HCT116 (cell line): ENCODE data around the gene EVC. TPM values are rescaled to one million over a fixed set of nuclear protein-coding genes. Genes with fewer than 3 reads are reported as not detected.

Experiments
- ATAC-seq: fragments of 200-7000 bp; cut with Tn5 transposase; 2 replicates; pipeline ENCODE4 v1.9.1; 2020; ENCODE audit warnings: mild to moderate bottlenecking, moderate library complexity
- BruUV-seq: library from RNA; stranded (reverse); fragments of 400-500 nt; replicated peaks from 2 replicates; lab custom pipeline; 2021; lab: Mats Ljungman, UMichigan
- CTCF ChIA-PET: fragments of 300-600 bp; sonication (Branson Sonifier 250); formaldehyde crosslinking; loops from one replicate; lab custom pipeline; 2021; ENCODE audit warnings: antibody characterized with exemption; lab: Charles Lee
- POLR2A ChIA-PET: fragments of 300-600, 350-600 bp; sonication (Branson Sonifier 250); formaldehyde crosslinking; loops from one replicate; lab custom pipeline; 2021; ENCODE audit warnings: antibody characterized with exemption; lab: Charles Lee
- RAD21 ChIA-PET, 2 experiments: fragments of 300-600 bp; sonication (Branson Sonifier 250); formaldehyde crosslinking; loops; one replicate each; lab custom pipeline; 2023; ENCODE audit warnings: low total read pairs in 2 of 2; ENCODE audit not compliant: uncharacterized antibody in 2 of 2, unreplicated experiment in 2 of 2, low non-redundant PET in 1 of 2; lab: Charles Lee
- DNase-seq: peaks from one replicate; pipeline ENCODE4 v3.0.0-alpha.2; 2010; ENCODE audit warnings: low read depth, low spot score
- H2AFZ ChIP-seq: fragments of 200-600 bp; shearing (Covaris generic), sonication (generic); 2 replicates; pipeline ENCODE4 v1.6.1; 2017; ENCODE audit warnings: low read depth, mixed run types, mixed read lengths, antibody characterized with exemption, low read length; ENCODE audit not compliant: poor library complexity, severe bottlenecking
- H3K27ac ChIP-seq: 2 replicates; pipeline ENCODE4 v1.5.1; 2012; ENCODE audit warnings: low read depth, low read length
- H3K27me3 ChIP-seq: fragments of 200-600 bp; sonication (generic); 2 replicates; pipeline ENCODE4 v1.6.1; 2016; ENCODE audit warnings: mixed run types, low read length, mixed read lengths; ENCODE audit not compliant: insufficient read depth
- H3K36me3 ChIP-seq, 2 experiments: fragments of 200-500 bp in 1 of 2; fragments of 200-600 bp in 1 of 2; sonication (Bioruptor generic) in 1 of 2; sonication (generic) in 1 of 2; 2 replicates each; pipeline versions ENCODE4 v1.5.1 to v1.6.1; 2014 to 2016; ENCODE audit warnings: low read length in 2 of 2, inconsistent platforms in 1 of 2, mixed read lengths in 1 of 2, mixed run types in 1 of 2; ENCODE audit not compliant: insufficient read depth in 2 of 2, control insufficient read depth in 1 of 2
- H3K4me1 ChIP-seq, 2 experiments: fragments of 200-600 bp in 1 of 2; sonication (generic) in 1 of 2; 2 replicates each; pipeline versions ENCODE4 v1.5.1 to v1.6.1; 2012 to 2017; ENCODE audit warnings: low read length in 2 of 2, inconsistent platforms in 1 of 2, mild to moderate bottlenecking in 1 of 2, mixed read lengths in 1 of 2, mixed run types in 1 of 2, moderate library complexity in 1 of 2; ENCODE audit not compliant: insufficient read depth in 2 of 2, control insufficient read depth in 1 of 2
- H3K4me2 ChIP-seq: fragments of 200-600 bp; sonication (generic); 2 replicates; pipeline ENCODE4 v1.6.1; 2017; ENCODE audit warnings: mixed run types, low read length, mixed read lengths
- H3K4me3 ChIP-seq, 2 experiments: fragments of 200-600 bp in 1 of 2; sonication (generic) in 1 of 2; replicated peaks in 1 of 2; 2 replicates each; pipeline ENCODE4 v1.5.1; 2011 to 2016; ENCODE audit warnings: low read length in 2 of 2, control low read depth in 1 of 2, low read depth in 1 of 2, mild to moderate bottlenecking in 1 of 2, mixed read lengths in 1 of 2, mixed run types in 1 of 2
- H3K79me2 ChIP-seq: fragments of 200-600 bp; sonication (generic); 2 replicates; pipeline ENCODE4 v1.6.1; 2017; ENCODE audit warnings: mild to moderate bottlenecking, mixed run types, low read length, moderate library complexity, mixed read lengths; ENCODE audit not compliant: insufficient read depth
- H3K9ac ChIP-seq: fragments of 200-600 bp; sonication (generic); 2 replicates; pipeline ENCODE4 v1.6.1; 2016; ENCODE audit warnings: low read length, mixed read lengths
- H3K9me2 ChIP-seq: fragments of 200-600 bp; sonication (generic), shearing (Covaris generic); 2 replicates; pipeline ENCODE4 v1.6.1; 2017; ENCODE audit warnings: mixed run types, mild to moderate bottlenecking, moderate library complexity; ENCODE audit not compliant: insufficient read depth
- H3K9me3 ChIP-seq, 2 experiments: fragments of 200-500 bp in 1 of 2; fragments of 200-600 bp in 1 of 2; sonication (Bioruptor generic) in 1 of 2; sonication (generic) in 1 of 2; 2 replicates each; pipeline ENCODE4 v1.6.1; 2014 to 2017; ENCODE audit warnings: low read length in 2 of 2, mixed read lengths in 2 of 2, inconsistent platforms in 1 of 2, low read depth in 1 of 2, mild to moderate bottlenecking in 1 of 2, mixed run types in 1 of 2, moderate library complexity in 1 of 2; ENCODE audit not compliant: control insufficient read depth in 1 of 2, insufficient read depth in 1 of 2
- H4K20me1 ChIP-seq: fragments of 200-600 bp; sonication (generic), shearing (Covaris generic); 2 replicates; pipeline ENCODE4 v1.6.1; 2017; ENCODE audit warnings: mixed run types, mild to moderate bottlenecking, moderate library complexity; ENCODE audit not compliant: insufficient read depth
- CBX3 ChIP-seq: IDR thresholded peaks from 2 replicates; pipeline ENCODE4 v1.6.1; 2012; ENCODE audit warnings: low read depth
- EGR1 ChIP-seq: IDR thresholded peaks from 2 replicates; pipeline ENCODE4 v1.6.1; 2012; ENCODE audit warnings: low read depth
- EZH2 ChIP-seq: fragments of 200-600 bp; sonication (generic); IDR thresholded peaks from 2 replicates; pipeline ENCODE4 v1.6.1; 2017; ENCODE audit warnings: antibody characterized with exemption, mixed run types
- EZH2phosphoT487 ChIP-seq: fragments of 200-600 bp; IDR thresholded peaks from 2 replicates; pipeline ENCODE4 v1.6.1; 2018; ENCODE audit warnings: antibody characterized with exemption, borderline replicate concordance
- JUND ChIP-seq: IDR thresholded peaks from 2 replicates; pipeline ENCODE4 v1.6.1; 2012
- POLR2A ChIP-seq: IDR thresholded peaks from 2 replicates; pipeline ENCODE4 v1.7.0; 2011; ENCODE audit warnings: borderline replicate concordance; ENCODE audit not compliant: insufficient read depth, insufficient read length; ENCODE audit errors: extremely low read depth
- POLR2AphosphoS5 ChIP-seq: IDR thresholded peaks from 2 replicates; pipeline ENCODE4 v1.6.1; 2011; ENCODE audit warnings: mild to moderate bottlenecking, low read depth, low read length, moderate library complexity
- RAD21 ChIP-seq: IDR thresholded peaks from 2 replicates; pipeline ENCODE4 v1.6.1; 2012; ENCODE audit warnings: low read depth, mild to moderate bottlenecking
- SIN3A ChIP-seq: IDR thresholded peaks from 2 replicates; pipeline ENCODE4 v1.6.1; 2012; ENCODE audit warnings: low read depth
- SRF ChIP-seq: IDR thresholded peaks from 2 replicates; pipeline ENCODE4 v1.6.1; 2012; ENCODE audit warnings: low read depth
- TCF7L2 ChIP-seq: IDR thresholded peaks from 2 replicates; pipeline ENCODE4 v1.7.0; 2011; ENCODE audit warnings: borderline replicate concordance, inconsistent platforms; ENCODE audit not compliant: insufficient read depth, insufficient read length; ENCODE audit errors: extremely low read depth
- ZFX ChIP-seq: fragments of 450-650 bp; IDR thresholded peaks from 2 replicates; pipeline ENCODE4 v1.6.1; 2017
- intact Hi-C: fragments of 100-400 bp; cut with micrococcal nuclease; formaldehyde crosslinking; loops from 2 replicates; pipeline ENCODE4 v1.10.0; 2022
- total RNA-seq: library from RNA; stranded (reverse); gene quantifications from one replicate; pipeline ENCODE4 v1.2.1, GENCODE V29; 2021; ENCODE audit not compliant: unreplicated experiment
- TF ChIP-seq, protein P1 (sequence below): IDR thresholded peaks from 2 replicates; pipeline ENCODE4 v1.6.1; 2012; ENCODE audit warnings: low read depth
- TF ChIP-seq, protein P2 (sequence below), 3 experiments: fragments of 200-600 bp in 1 of 3; sonication (generic) in 1 of 3; IDR thresholded peaks in 2 of 3; conservative IDR thresholded peaks in 1 of 3; 2 replicates each; pipeline ENCODE4 v1.5.1; 2012 to 2017; ENCODE audit warnings: low read depth in 2 of 3, low read length in 2 of 3, antibody characterized with exemption in 1 of 3, borderline replicate concordance in 1 of 3, control low read depth in 1 of 3, mild to moderate bottlenecking in 1 of 3, mixed read lengths in 1 of 3, mixed run types in 1 of 3, moderate library complexity in 1 of 3; ENCODE audit not compliant: insufficient read depth in 1 of 3

The EVC gene
- total RNA-seq, 1 experiment from 2014 or later = 0.15 TPM

DNA sequence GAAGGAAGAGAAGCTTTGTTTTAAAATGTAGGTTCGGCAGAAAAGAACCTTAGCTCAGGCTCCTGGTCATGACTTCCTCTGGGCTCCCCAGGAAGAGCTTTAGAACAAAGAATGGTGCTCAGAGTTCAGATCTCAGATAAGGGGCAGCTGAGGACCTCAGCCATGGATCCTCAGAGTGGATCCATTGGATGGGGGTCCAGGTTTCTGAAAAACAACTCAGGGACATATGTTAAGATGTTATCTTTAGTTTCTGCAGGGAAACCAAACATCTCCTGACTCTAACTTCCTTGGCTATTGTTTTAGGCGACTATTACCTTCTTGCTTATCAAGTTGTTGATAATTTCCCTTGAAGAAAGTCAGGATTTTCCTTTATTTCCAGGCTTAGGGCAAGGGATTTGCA is 5.4 kb downstream of the EVC start:
- H3K9ac ChIP-seq = no peak overlapping the region
- intact Hi-C loops = no loop called here
- CTCF ChIA-PET = no interaction called here

DNA sequence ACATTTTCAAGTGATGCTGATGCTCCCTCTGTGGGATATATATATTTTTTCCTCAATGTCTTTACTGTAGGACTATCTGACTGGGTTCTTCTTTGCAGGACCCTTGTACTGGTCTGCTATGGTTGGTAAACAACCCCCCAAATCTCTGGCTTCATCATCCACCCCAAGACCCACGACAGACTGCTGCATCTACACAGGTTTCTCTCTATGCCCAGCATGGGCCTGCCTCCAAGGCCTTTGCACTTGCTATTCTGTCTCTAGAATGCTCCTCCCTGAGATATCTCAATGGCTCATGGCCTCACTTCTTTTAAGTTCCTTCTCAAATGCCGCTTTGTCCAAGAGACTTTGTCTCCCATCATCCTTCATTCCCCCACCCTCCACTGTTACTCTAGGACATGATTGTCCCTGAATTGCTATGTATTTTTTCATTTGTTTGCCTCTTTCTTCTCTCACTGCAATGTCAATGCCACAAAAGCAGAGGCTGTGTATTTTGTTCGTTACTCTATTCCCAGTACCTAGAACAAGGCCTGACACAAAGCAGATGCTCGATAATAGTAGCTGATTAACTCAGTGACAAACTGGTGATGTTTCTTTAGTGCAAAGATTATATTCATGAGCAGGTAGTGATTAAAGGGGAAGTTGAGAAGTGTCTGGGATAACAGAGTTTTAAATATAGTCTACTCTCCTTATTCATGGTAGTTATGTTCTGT is 6.6 kb downstream of the EVC start:
- intact Hi-C loops = no loop called here
- Histone ChIP-seq H3K4me1 (no peaks in the 10 kb centered on the region), H3K9me2 (no peaks in the 10 kb centered on the region), H4K20me1 (no peaks in the 10 kb centered on the region), H3K27me3 (peaks cover 43% of the 10 kb centered on the region), H3K4me2 (no peak overlapping the region), H3K79me2 (no peaks in the 10 kb centered on the region), H2AFZ (no peak overlapping the region), H3K27ac (no peak overlapping the region), H3K36me3 (no peaks in the 10 kb centered on the region), H3K9ac (no peak overlapping the region), H3K9me3 (no peaks in the 10 kb centered on the region), H3K4me3 (no peak overlapping the region)
- no TSS peak for BruUV-seq
- DNase-seq (no peak), ATAC-seq (no peak)
- no peak for TF ChIP-seq EZH2phosphoT487
- TF ChIP-seq POLR2AphosphoS5 = no peak
- no peak for TF ChIP-seq RAD21
- TF ChIP-seq SRF = no peak
- no peak for TF ChIP-seq TCF7L2
- TF ChIP-seq JUND = no peak
- TF ChIP-seq EGR1 = no peak
- TF ChIP-seq POLR2A = no peak
- TF ChIP-seq ZFX = no peak
- TF ChIP-seq, protein P1, sequence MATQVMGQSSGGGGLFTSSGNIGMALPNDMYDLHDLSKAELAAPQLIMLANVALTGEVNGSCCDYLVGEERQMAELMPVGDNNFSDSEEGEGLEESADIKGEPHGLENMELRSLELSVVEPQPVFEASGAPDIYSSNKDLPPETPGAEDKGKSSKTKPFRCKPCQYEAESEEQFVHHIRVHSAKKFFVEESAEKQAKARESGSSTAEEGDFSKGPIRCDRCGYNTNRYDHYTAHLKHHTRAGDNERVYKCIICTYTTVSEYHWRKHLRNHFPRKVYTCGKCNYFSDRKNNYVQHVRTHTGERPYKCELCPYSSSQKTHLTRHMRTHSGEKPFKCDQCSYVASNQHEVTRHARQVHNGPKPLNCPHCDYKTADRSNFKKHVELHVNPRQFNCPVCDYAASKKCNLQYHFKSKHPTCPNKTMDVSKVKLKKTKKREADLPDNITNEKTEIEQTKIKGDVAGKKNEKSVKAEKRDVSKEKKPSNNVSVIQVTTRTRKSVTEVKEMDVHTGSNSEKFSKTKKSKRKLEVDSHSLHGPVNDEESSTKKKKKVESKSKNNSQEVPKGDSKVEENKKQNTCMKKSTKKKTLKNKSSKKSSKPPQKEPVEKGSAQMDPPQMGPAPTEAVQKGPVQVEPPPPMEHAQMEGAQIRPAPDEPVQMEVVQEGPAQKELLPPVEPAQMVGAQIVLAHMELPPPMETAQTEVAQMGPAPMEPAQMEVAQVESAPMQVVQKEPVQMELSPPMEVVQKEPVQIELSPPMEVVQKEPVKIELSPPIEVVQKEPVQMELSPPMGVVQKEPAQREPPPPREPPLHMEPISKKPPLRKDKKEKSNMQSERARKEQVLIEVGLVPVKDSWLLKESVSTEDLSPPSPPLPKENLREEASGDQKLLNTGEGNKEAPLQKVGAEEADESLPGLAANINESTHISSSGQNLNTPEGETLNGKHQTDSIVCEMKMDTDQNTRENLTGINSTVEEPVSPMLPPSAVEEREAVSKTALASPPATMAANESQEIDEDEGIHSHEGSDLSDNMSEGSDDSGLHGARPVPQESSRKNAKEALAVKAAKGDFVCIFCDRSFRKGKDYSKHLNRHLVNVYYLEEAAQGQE = no peak
- no peak for TF ChIP-seq SIN3A
- TF ChIP-seq EZH2 = no peak
- CTCF ChIA-PET = no interaction called here
- POLR2A ChIA-PET = no interaction called here
- RAD21 ChIA-PET = no interaction called here

More for the DNA sequence above, 5.4 kb downstream of the EVC start:
- Histone ChIP-seq H3K27ac (no peak overlapping the region), H3K27me3 (peaks cover 32% of the 10 kb centered on the region), H3K4me2 (no peak overlapping the region), H3K36me3 (no peaks in the 10 kb centered on the region), H3K4me1 (no peaks in the 10 kb centered on the region), H3K9me3 (no peaks in the 10 kb centered on the region), H3K4me3 (no peak overlapping the region), H2AFZ (no peak overlapping the region), H3K9me2 (no peaks in the 10 kb centered on the region), H3K79me2 (no peaks in the 10 kb centered on the region), H4K20me1 (no peaks in the 10 kb centered on the region)
- no peak for TF ChIP-seq CBX3
- TF ChIP-seq, protein P2, sequence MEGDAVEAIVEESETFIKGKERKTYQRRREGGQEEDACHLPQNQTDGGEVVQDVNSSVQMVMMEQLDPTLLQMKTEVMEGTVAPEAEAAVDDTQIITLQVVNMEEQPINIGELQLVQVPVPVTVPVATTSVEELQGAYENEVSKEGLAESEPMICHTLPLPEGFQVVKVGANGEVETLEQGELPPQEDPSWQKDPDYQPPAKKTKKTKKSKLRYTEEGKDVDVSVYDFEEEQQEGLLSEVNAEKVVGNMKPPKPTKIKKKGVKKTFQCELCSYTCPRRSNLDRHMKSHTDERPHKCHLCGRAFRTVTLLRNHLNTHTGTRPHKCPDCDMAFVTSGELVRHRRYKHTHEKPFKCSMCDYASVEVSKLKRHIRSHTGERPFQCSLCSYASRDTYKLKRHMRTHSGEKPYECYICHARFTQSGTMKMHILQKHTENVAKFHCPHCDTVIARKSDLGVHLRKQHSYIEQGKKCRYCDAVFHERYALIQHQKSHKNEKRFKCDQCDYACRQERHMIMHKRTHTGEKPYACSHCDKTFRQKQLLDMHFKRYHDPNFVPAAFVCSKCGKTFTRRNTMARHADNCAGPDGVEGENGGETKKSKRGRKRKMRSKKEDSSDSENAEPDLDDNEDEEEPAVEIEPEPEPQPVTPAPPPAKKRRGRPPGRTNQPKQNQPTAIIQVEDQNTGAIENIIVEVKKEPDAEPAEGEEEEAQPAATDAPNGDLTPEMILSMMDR (IDR thresholded peaks at IDR 0.05 in 2 of 3, conservative IDR thresholded peaks at IDR 0.05 in 1 of 3; ENCODE audit: borderline replicate concordance in 1 of 3, insufficient read depth in 1 of 3, low read depth in 2 of 3, low read length in 2 of 3) = no peak
- no peak for DNase-seq
- ATAC-seq = no peak
- RAD21 ChIA-PET = no interaction called here
- POLR2A ChIA-PET = no interaction called here
- BruUV-seq = no TSS peak
